ENCODE measurements around the gene SLC25A23.

The SLC25A23 gene

DNA sequence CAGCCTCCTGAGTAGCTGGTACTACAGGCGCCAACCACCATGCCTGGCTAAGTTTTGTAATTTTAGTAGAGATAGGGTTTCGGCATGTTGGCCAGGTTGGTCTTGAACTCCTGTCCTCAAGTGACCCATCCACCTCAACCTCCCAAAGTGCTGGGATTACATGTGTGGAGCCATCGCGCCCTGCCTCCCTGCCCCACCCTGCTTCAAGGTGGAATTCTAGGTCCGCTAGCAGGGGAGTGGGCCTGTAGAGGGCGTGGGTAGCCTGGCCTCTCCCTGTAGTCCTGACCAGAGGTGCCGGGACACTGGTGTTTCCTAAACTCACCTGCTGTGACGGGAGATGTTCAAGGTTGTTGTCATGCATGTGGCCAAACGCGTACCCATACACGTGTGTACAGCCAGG lies 26.4 kb downstream of the SLC25A23 start:
- Histone ChIP-seq H3K9me3 (ENCODE audit: control insufficient read depth, insufficient read depth, low read depth, low read length) (no peaks in the 10 kb centered on the region), H3K4me3 (ENCODE audit: low read depth, low read length) (no peak overlapping the region), H3K27ac (ENCODE audit: extremely low read depth, low read depth, low read length) (no peak overlapping the region), H3K4me1 (ENCODE audit: control insufficient read depth, insufficient read depth, low read length) (no peaks in the 10 kb centered on the region), H3K36me3 (ENCODE audit: control insufficient read depth in 2 of 2, insufficient read depth in 1 of 2, low read length in 2 of 2) (no peaks in the 10 kb centered on the region)
- POLR2A ChIA-PET, result no interaction called here
- CTCF ChIA-PET, result interaction anchor here (0.6 kb wide), 1 partner anchor 52 kb away, joined by 3 read pairs; no protein-coding TSS in a partner anchor
- TF ChIP-seq OSR2 (tag by site-specific recombination; IDR thresholded peaks at IDR 0.05) (no peak), ZNF530 (tag by site-specific recombination; IDR thresholded peaks at IDR 0.05; ENCODE audit: low read depth) (no peak), ZNF169 (tag by site-specific recombination; IDR thresholded peaks at IDR 0.05) (no peak), ZNF830 (tag by site-specific recombination; IDR thresholded peaks at IDR 0.05; ENCODE audit: low read depth) (no peak), KLF1 (tag by site-specific recombination; IDR thresholded peaks at IDR 0.05) (peak; percentile 61; the same call in 1 of the 2 replicates)

DNA sequence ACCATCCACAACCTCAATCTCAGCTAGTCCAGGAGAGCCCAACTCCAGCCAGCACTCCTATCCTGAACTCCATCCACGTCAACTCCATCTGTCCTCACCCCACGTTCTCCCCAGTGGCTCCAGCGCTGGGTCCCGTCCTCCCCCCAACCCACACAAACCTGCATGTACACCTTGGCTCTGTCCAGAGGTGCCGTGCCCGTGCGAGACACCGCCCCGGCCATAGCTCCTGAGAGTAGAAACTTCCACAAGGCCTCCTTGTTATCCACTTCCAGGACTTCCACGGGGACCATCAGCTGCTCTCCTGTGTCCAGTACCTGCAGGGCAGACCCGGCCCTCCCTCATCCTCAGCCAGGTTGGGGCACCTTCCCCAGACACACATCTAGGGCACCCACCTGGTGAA lies 27.7 kb downstream of the SLC25A23 start:
- TF ChIP-seq ZNF19 (tag by site-specific recombination; IDR thresholded peaks at IDR 0.05; ENCODE audit: low read depth) (no peak), ZNF280C (tag by site-specific recombination; IDR thresholded peaks at IDR 0.05) (no peak), RBAK (tag by site-specific recombination; IDR thresholded peaks at IDR 0.05) (no peak), IKZF3 (tag by site-specific recombination; IDR thresholded peaks at IDR 0.05) (no peak), ZNF335 (tag by site-specific recombination; conservative IDR thresholded peaks at IDR 0.05) (no peak), ZNF596 (tag by site-specific recombination; IDR thresholded peaks at IDR 0.05) (no peak), ZNF792 (tag by site-specific recombination; IDR thresholded peaks at IDR 0.05) (no peak), ZNF768 (tag by site-specific recombination; IDR thresholded peaks at IDR 0.05) (no peak), ZNF404 (tag by site-specific recombination; IDR thresholded peaks at IDR 0.05) (no peak), KLF1 (tag by site-specific recombination; IDR thresholded peaks at IDR 0.05) (no peak), ZNF350 (tag by site-specific recombination; IDR thresholded peaks at IDR 0.05) (no peak), ZNF555 (tag by site-specific recombination; conservative IDR thresholded peaks at IDR 0.05) (no peak), ZNF112 (tag by site-specific recombination; IDR thresholded peaks at IDR 0.05) (no peak), ZNF514 (tag by site-specific recombination; IDR thresholded peaks at IDR 0.05) (no peak)
- TF ChIP-seq, protein P1, sequence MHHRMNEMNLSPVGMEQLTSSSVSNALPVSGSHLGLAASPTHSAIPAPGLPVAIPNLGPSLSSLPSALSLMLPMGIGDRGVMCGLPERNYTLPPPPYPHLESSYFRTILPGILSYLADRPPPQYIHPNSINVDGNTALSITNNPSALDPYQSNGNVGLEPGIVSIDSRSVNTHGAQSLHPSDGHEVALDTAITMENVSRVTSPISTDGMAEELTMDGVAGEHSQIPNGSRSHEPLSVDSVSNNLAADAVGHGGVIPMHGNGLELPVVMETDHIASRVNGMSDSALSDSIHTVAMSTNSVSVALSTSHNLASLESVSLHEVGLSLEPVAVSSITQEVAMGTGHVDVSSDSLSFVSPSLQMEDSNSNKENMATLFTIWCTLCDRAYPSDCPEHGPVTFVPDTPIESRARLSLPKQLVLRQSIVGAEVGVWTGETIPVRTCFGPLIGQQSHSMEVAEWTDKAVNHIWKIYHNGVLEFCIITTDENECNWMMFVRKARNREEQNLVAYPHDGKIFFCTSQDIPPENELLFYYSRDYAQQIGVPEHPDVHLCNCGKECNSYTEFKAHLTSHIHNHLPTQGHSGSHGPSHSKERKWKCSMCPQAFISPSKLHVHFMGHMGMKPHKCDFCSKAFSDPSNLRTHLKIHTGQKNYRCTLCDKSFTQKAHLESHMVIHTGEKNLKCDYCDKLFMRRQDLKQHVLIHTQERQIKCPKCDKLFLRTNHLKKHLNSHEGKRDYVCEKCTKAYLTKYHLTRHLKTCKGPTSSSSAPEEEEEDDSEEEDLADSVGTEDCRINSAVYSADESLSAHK (tag by site-specific recombination; IDR thresholded peaks at IDR 0.05), result no peak
- CTCF ChIA-PET, result interaction anchor here (0.6 kb wide), 1 partner anchor 961 kb away, joined by 4 read pairs; no protein-coding TSS in a partner anchor
- POLR2A ChIA-PET, result interaction anchor here (0.6 kb wide), 1 partner anchor 27 kb away, joined by 3 read pairs; no protein-coding TSS in a partner anchor
- H3K36me3 ChIP-seq (ENCODE audit: control insufficient read depth in 2 of 2, insufficient read depth in 1 of 2, low read length in 2 of 2), result no peaks in the 10 kb centered on the region
- H3K27ac ChIP-seq (ENCODE audit: extremely low read depth, low read depth, low read length), result no peak overlapping the region
- H3K4me3 ChIP-seq (ENCODE audit: low read depth, low read length), result no peak overlapping the region
- no peaks in the 10 kb centered on the region for H3K9me3 ChIP-seq (ENCODE audit: control insufficient read depth, insufficient read depth, low read depth, low read length)
- no peaks in the 10 kb centered on the region for H3K4me1 ChIP-seq (ENCODE audit: control insufficient read depth, insufficient read depth, low read length)

Measured in HEK293 (cell line).